Measurements from ENCODE around the gene CNTLN.

GRCh38 chr9:17453751-17454150 lies 318.9 kb downstream of the CNTLN start:
- TF ChIP-seq KDM1A (IDR thresholded peaks at IDR 0.05; ENCODE audit: borderline replicate concordance, low read length): no peak
- no peak for TF ChIP-seq POLR2A (IDR thresholded peaks at IDR 0.05; ENCODE audit: control extremely low read depth in 1 of 2, low read depth in 2 of 2, low read length in 2 of 2)
- no peak for TF ChIP-seq CTCF (IDR thresholded peaks at IDR 0.05; ENCODE audit: control extremely low read depth in 1 of 3, insufficient read depth in 1 of 3, low read depth in 1 of 3, low read length in 3 of 3)
- no peak for TF ChIP-seq EZH2 (IDR thresholded peaks at IDR 0.05; ENCODE audit: low read depth, low read length, severe bottlenecking)
